Upper lobe of left lung (tissue), 4 donors: ENCODE measurements around the gene SEMA6C.

Source experiments
- POLR2A ChIP-seq, 4 donors: fragments of 450-650 bp; IDR thresholded peaks; one replicate each; pipeline ENCODE4 v1.5.1; 2016 to 2017; ENCODE audit warnings: antibody characterized with exemption in 4 of 4, mild to moderate bottlenecking in 2 of 4
- TF ChIP-seq, protein P1 (sequence below), 6 experiments: fragments of 450-650 bp in 4 of 6; fragments of 200-600 bp in 2 of 6; sonication (generic) in 2 of 6; IDR thresholded peaks; one replicate each; pipeline ENCODE4 v1.5.1; 2016 to 2019; ENCODE audit warnings: antibody characterized with exemption in 6 of 6

DNA sequence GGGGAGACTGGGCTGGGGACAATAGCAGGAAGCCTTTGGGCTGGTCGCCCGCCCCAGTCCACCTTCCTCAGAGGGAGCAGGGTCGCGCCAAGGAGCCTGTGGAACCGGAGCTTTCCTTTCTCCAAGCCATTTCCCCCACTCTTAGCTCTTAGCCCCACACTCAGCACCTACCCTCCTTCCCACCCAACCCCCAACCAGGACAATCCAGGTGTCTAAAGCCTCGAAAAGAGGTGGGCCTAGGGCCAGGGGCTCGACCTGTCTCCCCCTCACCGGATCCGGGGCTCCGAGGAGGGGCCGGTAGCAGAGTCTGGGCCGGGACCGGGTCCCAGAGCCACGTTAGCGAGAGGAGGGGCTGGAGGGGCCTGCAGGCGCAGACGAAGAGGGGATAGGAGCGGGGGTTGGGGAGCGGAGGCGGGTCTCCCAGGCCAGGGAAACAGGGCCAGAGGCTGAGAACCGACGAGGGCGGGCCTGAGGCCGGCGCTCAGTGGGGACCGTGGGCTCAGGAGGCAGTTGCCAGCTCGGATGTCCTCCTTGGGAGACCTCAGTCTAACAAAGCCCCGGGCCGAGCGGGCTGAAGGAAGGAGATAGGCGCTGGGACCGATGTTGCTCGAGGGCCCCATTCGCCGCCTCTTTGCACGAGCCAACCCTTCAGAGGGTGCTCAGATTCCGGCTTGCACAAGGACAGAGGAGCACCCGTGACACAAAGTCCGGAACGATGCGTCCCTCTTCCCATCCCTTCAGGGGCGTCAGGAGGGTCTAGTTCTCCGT, 943 bp downstream of the SEMA6C start:
- no peak for TF ChIP-seq POLR2A (IDR thresholded peaks at IDR 0.05)
- TF ChIP-seq, protein P1, sequence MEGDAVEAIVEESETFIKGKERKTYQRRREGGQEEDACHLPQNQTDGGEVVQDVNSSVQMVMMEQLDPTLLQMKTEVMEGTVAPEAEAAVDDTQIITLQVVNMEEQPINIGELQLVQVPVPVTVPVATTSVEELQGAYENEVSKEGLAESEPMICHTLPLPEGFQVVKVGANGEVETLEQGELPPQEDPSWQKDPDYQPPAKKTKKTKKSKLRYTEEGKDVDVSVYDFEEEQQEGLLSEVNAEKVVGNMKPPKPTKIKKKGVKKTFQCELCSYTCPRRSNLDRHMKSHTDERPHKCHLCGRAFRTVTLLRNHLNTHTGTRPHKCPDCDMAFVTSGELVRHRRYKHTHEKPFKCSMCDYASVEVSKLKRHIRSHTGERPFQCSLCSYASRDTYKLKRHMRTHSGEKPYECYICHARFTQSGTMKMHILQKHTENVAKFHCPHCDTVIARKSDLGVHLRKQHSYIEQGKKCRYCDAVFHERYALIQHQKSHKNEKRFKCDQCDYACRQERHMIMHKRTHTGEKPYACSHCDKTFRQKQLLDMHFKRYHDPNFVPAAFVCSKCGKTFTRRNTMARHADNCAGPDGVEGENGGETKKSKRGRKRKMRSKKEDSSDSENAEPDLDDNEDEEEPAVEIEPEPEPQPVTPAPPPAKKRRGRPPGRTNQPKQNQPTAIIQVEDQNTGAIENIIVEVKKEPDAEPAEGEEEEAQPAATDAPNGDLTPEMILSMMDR (IDR thresholded peaks at IDR 0.05), result no peak
